AG09309 (cell line): ENCODE data around the gene TOX2.

Experiments used
- DNase-seq: peaks from one replicate; pipeline ENCODE4 v3.0.0-alpha.2; 2010; ENCODE audit warnings: low read depth
- H3K4me3 ChIP-seq: 2 replicates; pipeline ENCODE4 v1.5.1; 2011; ENCODE audit warnings: mild to moderate bottlenecking, low read depth, low read length, moderate library complexity; ENCODE audit not compliant: control insufficient read depth
- CTCF ChIP-seq: IDR thresholded peaks from 2 replicates; pipeline ENCODE4 v1.5.1; 2011; ENCODE audit warnings: mild to moderate bottlenecking, low read depth, low read length, inconsistent platforms; ENCODE audit not compliant: insufficient read depth, control insufficient read depth; ENCODE audit errors: missing control alignments

The TOX2 gene

GRCh38 chr20:44011251-44011940, 96.7 kb downstream of the TOX2 start:
- no peak for DNase-seq

GRCh38 chr20:44012466-44013226, 98.0 kb downstream of the TOX2 start:
- DNase-seq = no peak
- TF ChIP-seq CTCF = no peak
- H3K4me3 ChIP-seq = no peak overlapping the region

More at GRCh38 chr20:44011251-44011940, 96.7 kb downstream of the TOX2 start:
- no peak overlapping the region for H3K4me3 ChIP-seq
- TF ChIP-seq CTCF = no peak

GRCh38 chr20:44014807-44015732, 100.4 kb downstream of the TOX2 start:
- no peak for DNase-seq
- TF ChIP-seq CTCF = no peak
- H3K4me3 ChIP-seq = no peak overlapping the region

GRCh38 chr20:44015733-44016103, 101.1 kb downstream of the TOX2 start:
- DNase-seq = no peak
- TF ChIP-seq CTCF = no peak
- no peak overlapping the region for H3K4me3 ChIP-seq

GRCh38 chr20:44016525-44016924, 101.9 kb downstream of the TOX2 start:
- DNase-seq = no peak
- no peak for TF ChIP-seq CTCF
- no peak overlapping the region for H3K4me3 ChIP-seq

- no peak for TF ChIP-seq CTCF
- H3K4me3 ChIP-seq = no peak overlapping the region
- DNase-seq = no peak
Observed at GRCh38 chr20:44017211-44017610, 102.6 kb downstream of the TOX2 start.
